KMS-11 (cell line): ENCODE measurements around the gene STAMBP.
A peak's percentile ranks its signal among the peaks of the same experiment; 100 is the strongest.

ENCODE experiments used
- H2AFZ ChIP-seq: fragments of 200-600 bp; sonication (generic); 2 replicates; pipeline ENCODE4 v1.6.1; 2016; ENCODE audit warnings: antibody characterized with exemption, mixed run types, low read depth
- H3K27ac ChIP-seq: fragments of 200-600 bp; sonication (generic); 2 replicates; pipeline ENCODE4 v1.6.1; 2016; ENCODE audit warnings: mild to moderate bottlenecking, mixed run types
- H3K27me3 ChIP-seq: fragments of 200-600 bp; sonication (generic); 2 replicates; pipeline ENCODE4 v1.6.1; 2017; ENCODE audit warnings: mild to moderate bottlenecking, low read depth, mixed run types, moderate library complexity; ENCODE audit not compliant: insufficient read depth
- H3K36me3 ChIP-seq: fragments of 200-600 bp; sonication (generic); 2 replicates; pipeline ENCODE4 v1.6.1; 2017; ENCODE audit warnings: mild to moderate bottlenecking, mixed run types; ENCODE audit not compliant: insufficient read depth
- H3K4me1 ChIP-seq: fragments of 200-600 bp; sonication (generic); 2 replicates; pipeline ENCODE4 v1.6.1; 2016; ENCODE audit warnings: mild to moderate bottlenecking, low read depth, mixed run types; ENCODE audit not compliant: poor library complexity, severe bottlenecking
- H3K4me2 ChIP-seq: fragments of 200-600 bp; sonication (generic); 2 replicates; pipeline ENCODE4 v1.7.0; 2016; ENCODE audit warnings: mild to moderate bottlenecking, mixed run types
- H3K4me3 ChIP-seq: fragments of 200-600 bp; sonication (generic); IDR thresholded peaks from 2 replicates; pipeline ENCODE4 v1.6.1; 2017; ENCODE audit warnings: low read depth, low read length, mixed read lengths; ENCODE audit not compliant: insufficient read depth
- H3K79me2 ChIP-seq: fragments of 200-600 bp; sonication (generic); 2 replicates; pipeline ENCODE4 v1.6.1; 2016; ENCODE audit warnings: low read depth, mixed run types; ENCODE audit not compliant: insufficient read depth
- H3K9ac ChIP-seq: fragments of 200-600 bp; sonication (generic); 2 replicates; pipeline ENCODE4 v1.6.1; 2016; ENCODE audit warnings: mild to moderate bottlenecking, mixed run types
- H4K20me1 ChIP-seq: fragments of 200-600 bp; sonication (generic); 2 replicates; pipeline ENCODE4 v1.6.1; 2016; ENCODE audit warnings: mild to moderate bottlenecking, mixed run types; ENCODE audit not compliant: insufficient read depth
- TF ChIP-seq, protein P1 (sequence below): fragments of 200-600 bp; sonication (generic); conservative IDR thresholded peaks from 2 replicates; pipeline ENCODE4 v1.6.1; 2017; ENCODE audit warnings: low read depth, mild to moderate bottlenecking, antibody characterized with exemption, low read length, moderate library complexity, mixed read lengths

Gene STAMBP

DNA sequence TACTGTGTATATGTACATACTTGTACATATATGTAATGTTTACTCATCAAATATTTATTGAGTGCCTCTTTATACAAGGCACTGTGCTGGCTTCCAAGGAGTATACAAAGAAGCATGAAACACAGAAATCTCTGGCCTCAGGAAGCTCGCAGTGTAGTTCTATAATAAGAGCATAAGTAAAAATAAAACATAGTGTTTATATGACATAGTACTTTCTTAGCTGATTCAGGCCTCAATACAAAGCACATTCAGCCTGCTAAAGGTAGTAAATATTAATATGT, 13.9 kb downstream of the STAMBP start:
- Histone ChIP-seq H3K9ac (no peak overlapping the region), H3K4me2 (no peak overlapping the region), H3K27me3 (no peaks in the 10 kb centered on the region), H4K20me1 (no peaks in the 10 kb centered on the region), H3K79me2 (no peaks in the 10 kb centered on the region), H3K36me3 (no peaks in the 10 kb centered on the region), H3K4me3 (no peak overlapping the region), H3K27ac (no peak overlapping the region), H3K4me1 (no peaks in the 10 kb centered on the region), H2AFZ (no peak overlapping the region)
- TF ChIP-seq, protein P1, sequence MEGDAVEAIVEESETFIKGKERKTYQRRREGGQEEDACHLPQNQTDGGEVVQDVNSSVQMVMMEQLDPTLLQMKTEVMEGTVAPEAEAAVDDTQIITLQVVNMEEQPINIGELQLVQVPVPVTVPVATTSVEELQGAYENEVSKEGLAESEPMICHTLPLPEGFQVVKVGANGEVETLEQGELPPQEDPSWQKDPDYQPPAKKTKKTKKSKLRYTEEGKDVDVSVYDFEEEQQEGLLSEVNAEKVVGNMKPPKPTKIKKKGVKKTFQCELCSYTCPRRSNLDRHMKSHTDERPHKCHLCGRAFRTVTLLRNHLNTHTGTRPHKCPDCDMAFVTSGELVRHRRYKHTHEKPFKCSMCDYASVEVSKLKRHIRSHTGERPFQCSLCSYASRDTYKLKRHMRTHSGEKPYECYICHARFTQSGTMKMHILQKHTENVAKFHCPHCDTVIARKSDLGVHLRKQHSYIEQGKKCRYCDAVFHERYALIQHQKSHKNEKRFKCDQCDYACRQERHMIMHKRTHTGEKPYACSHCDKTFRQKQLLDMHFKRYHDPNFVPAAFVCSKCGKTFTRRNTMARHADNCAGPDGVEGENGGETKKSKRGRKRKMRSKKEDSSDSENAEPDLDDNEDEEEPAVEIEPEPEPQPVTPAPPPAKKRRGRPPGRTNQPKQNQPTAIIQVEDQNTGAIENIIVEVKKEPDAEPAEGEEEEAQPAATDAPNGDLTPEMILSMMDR = no peak

DNA sequence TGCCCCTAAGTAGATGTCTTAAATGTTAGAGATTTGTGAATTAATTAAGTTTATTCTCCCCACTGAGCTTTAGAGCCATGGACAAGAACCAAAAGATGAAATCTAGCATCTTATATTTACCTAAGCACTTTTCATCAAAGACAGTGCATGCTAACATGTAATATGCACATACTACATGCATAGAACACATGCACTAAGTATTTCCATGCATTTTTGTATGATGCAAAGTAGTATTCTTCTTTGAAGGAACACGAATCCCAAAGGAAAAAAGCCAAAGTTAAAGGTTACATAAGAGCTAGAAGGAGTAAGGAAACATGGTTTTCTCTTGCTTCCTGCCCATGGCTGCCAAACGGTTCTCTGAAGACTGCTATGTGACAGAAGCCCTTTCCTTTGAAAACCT, 15.3 kb downstream of the STAMBP start:
- TF ChIP-seq, protein P1 = no peak
- no peak overlapping the region for H3K4me3 ChIP-seq
- H3K27me3 ChIP-seq = no peaks in the 10 kb centered on the region
- no peaks in the 10 kb centered on the region for H4K20me1 ChIP-seq
- H3K79me2 ChIP-seq = no peaks in the 10 kb centered on the region
- no peaks in the 10 kb centered on the region for H3K36me3 ChIP-seq
- H3K9ac ChIP-seq = no peak overlapping the region
- no peak overlapping the region for H3K27ac ChIP-seq
- H3K4me1 ChIP-seq = no peaks in the 10 kb centered on the region
- H3K4me2 ChIP-seq = no peak overlapping the region
- no peak overlapping the region for H2AFZ ChIP-seq

DNA sequence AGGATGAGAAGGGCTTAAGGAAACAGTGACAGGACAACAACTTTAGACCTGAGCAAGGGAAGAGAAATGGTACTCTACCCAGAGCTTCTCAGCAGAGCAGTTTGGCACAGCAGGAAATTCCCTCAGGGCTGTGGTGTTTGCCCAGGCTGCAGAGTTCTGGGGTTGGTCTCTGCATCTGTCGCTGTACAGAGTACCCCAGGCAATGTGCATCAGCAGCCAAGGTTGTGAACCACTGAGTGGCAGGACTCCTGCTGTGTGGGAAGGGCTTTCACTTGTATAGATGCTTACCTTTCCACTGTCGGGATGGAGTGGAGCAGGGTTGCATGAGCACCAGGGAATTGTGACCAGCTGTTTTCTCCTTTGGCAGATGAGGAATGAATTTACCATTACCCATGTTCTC, 21.2 kb downstream of the STAMBP start:
- Histone ChIP-seq H3K27ac (no peak overlapping the region), H3K27me3 (no peaks in the 10 kb centered on the region), H3K4me3 (no peak overlapping the region), H3K36me3 (no peaks in the 10 kb centered on the region), H2AFZ (no peak overlapping the region), H3K9ac (no peak overlapping the region), H3K79me2 (no peaks in the 10 kb centered on the region), H3K4me1 (no peaks in the 10 kb centered on the region), H3K4me2 (no peak overlapping the region), H4K20me1 (no peaks in the 10 kb centered on the region)
- TF ChIP-seq, protein P1 = no peak

DNA sequence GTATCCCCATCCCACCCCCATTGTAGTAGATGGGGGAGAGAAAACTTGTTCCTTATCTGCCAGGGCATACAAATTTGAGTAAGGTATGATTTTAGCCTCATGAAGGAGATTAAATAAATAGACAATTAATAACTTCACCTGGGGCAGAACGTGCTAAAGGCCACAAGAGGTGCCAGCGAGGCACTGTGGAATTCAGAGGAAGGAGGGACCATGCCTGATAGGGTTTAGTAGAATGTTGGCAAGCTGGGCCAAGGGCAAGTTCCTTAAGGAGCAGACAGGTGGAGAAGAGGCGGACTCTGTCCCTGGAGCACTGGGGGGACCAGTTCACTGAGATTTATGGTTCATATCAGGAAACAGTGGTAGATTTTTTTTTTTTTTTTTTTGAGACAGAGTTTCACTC, 22.5 kb downstream of the STAMBP start:
- H3K4me1 ChIP-seq = no peaks in the 10 kb centered on the region
- no peaks in the 10 kb centered on the region for H3K79me2 ChIP-seq
- H3K27me3 ChIP-seq = no peaks in the 10 kb centered on the region
- no peak overlapping the region for H3K9ac ChIP-seq
- H3K36me3 ChIP-seq = no peaks in the 10 kb centered on the region
- no peaks in the 10 kb centered on the region for H4K20me1 ChIP-seq
- TF ChIP-seq, protein P1 = peak; percentile 54
- H2AFZ ChIP-seq = no peak overlapping the region
- H3K4me3 ChIP-seq = no peak overlapping the region
- no peak overlapping the region for H3K27ac ChIP-seq
- H3K4me2 ChIP-seq = no peak overlapping the region

DNA sequence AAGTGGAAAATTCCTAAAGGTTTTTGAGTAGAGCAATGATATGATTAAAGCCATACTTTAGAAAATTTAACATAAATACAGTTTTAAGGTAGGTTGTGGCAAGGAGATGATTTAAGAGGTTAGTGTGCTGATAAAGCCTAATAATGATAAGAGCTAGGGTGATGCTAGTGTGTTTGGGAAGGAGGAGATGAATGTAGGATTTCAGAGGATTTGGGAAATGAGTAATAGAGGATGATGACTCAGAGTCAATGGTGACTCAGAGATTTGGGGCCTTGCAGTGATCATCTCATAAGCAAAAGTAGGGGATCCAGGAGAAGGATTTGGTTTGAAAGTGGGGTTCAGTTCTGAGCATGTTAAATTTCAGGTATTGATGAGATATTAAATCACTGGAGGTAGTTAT, 23.3 kb downstream of the STAMBP start:
- TF ChIP-seq, protein P1 = no peak
- Histone ChIP-seq H3K4me2 (no peak overlapping the region), H3K4me3 (no peak overlapping the region), H3K36me3 (no peaks in the 10 kb centered on the region), H2AFZ (no peak overlapping the region), H4K20me1 (no peaks in the 10 kb centered on the region), H3K27ac (no peak overlapping the region), H3K79me2 (no peaks in the 10 kb centered on the region), H3K27me3 (no peaks in the 10 kb centered on the region), H3K9ac (no peak overlapping the region), H3K4me1 (no peaks in the 10 kb centered on the region)
